Neural crest cell (in vitro differentiated cells): Measurements from ENCODE around the gene CRAMP1. TPM values are rescaled to one million over a fixed set of nuclear protein-coding genes. Genes with fewer than 3 reads are reported as not detected.

Experiments used
- DNase-seq: peaks from one replicate; pipeline ENCODE4 v3.0.0; 2021; ENCODE audit warnings: low read depth, mixed read lengths, low spot score
- H3K27ac Mint-ChIP-seq: one replicate; pipeline ENCODE4 v1.8.0; 2021; ENCODE audit warnings: mild to moderate bottlenecking, mixed read lengths; ENCODE audit not compliant: unreplicated experiment
- H3K27me3 Mint-ChIP-seq: 2 replicates; pipeline ENCODE4 v1.8.0; 2021; ENCODE audit warnings: low read depth, mild to moderate bottlenecking, mixed read lengths
- H3K36me3 Mint-ChIP-seq: 2 replicates; pipeline ENCODE4 v1.8.0; 2021; ENCODE audit warnings: low read depth, mild to moderate bottlenecking, mixed read lengths
- H3K4me1 Mint-ChIP-seq: 2 replicates; pipeline ENCODE4 v1.8.0; 2021; ENCODE audit warnings: mixed read lengths
- H3K4me3 Mint-ChIP-seq: one replicate; pipeline ENCODE4 v1.8.0; 2021; ENCODE audit warnings: mild to moderate bottlenecking, mixed read lengths
- H3K9me3 Mint-ChIP-seq: 2 replicates; pipeline ENCODE4 v1.8.0; 2021; ENCODE audit warnings: mixed read lengths
- CTCF ChIP-seq: fragments of 200-600 bp; sonication (generic); conservative IDR thresholded peaks from 2 replicates; pipeline ENCODE4 v1.5.0; 2021; ENCODE audit warnings: antibody characterized with exemption, mild to moderate bottlenecking
- total RNA-seq: library from RNA; stranded (reverse); gene quantifications from 2 replicates; pipeline ENCODE4 v1.2.1, GENCODE V29; 2021

CRAMP1 gene
- total RNA-seq, 1 donor from 2014 or later, result 38.3 TPM

DNA sequence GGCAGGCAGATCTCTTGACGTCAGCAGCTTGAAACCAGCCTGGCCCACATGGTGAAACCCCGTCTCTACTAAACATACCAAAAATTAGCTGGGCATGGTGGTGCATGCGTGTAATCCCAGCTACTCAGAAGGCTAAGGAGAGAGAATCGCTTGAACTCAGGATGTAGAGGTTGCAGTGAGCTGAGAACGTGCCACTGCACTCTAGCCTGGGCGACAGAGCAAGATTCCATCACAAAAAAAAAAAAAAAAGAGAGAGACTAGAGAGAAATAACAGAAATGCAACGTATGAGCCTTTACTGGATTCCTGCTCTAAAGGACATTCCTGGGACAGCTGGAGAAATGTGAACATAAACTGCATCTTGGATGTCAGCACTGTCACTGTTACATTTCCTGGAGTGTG lies 11.1 kb upstream of the CRAMP1 start:
- Mint-ChIP-seq H3K9me3 (no peaks in the 10 kb centered on the region), H3K27me3 (no peaks in the 10 kb centered on the region), H3K36me3 (peaks cover 24% of the 10 kb centered on the region), H3K4me1 (no peaks in the 10 kb centered on the region), H3K27ac (no peak overlapping the region), H3K4me3 (no peak overlapping the region)
- DNase-seq, result no peak
- TF ChIP-seq CTCF, result no peak

DNA sequence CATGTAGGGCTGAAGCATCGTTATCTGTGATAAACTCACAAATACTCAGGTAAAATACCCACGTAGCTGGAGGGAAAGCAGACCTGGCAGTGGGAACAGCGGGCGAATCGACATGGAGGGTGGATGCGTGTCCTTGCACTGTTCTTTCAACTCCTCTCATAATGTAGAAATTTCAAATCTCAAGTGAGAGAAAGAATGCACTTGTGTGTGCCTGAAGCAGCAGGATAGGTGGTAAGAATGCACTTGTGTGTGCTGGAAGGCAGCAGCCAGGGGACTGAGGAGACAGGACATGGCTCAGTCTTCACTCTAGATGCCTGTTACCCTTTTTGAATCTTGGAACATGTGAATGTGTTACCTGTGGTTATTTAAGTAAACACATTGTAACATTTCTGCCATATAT lies 10.7 kb upstream of the CRAMP1 start:
- DNase-seq, result no peak
- no peaks in the 10 kb centered on the region for H3K9me3 Mint-ChIP-seq

DNA sequence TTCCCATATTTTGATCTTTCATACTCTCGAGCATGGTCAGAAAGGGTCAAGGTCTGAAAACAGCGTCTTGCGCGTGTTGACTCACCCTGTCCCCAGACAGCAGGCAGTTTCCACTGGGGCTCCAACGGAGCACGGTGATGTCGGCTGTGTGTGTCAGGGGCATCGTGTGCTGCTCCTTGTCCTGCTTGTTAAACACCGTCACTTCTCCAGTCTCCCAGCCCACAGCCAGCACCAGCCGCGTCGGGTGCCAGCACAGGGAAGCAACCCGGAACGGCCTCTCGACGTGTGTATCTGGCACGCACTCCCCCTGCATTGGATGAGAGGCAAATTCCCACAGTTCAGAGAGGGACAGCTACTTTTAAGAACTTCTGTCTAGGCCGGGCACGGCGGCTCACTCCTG lies 9.9 kb upstream of the CRAMP1 start:
- TF ChIP-seq CTCF, result no peak
- H3K9me3 Mint-ChIP-seq, result no peaks in the 10 kb centered on the region
- H3K4me1 Mint-ChIP-seq, result no peaks in the 10 kb centered on the region
- DNase-seq, result no peak
- H3K27me3 Mint-ChIP-seq, result no peaks in the 10 kb centered on the region
- peak overlapping the region; percentile 62 for H3K27ac Mint-ChIP-seq
- H3K36me3 Mint-ChIP-seq, result peaks cover 25% of the 10 kb centered on the region
- H3K4me3 Mint-ChIP-seq, result no peak overlapping the region

More for the DNA sequence above, 10.7 kb upstream of the CRAMP1 start:
- Mint-ChIP-seq H3K36me3 (peaks cover 24% of the 10 kb centered on the region), H3K27me3 (no peaks in the 10 kb centered on the region), H3K27ac (no peak overlapping the region), H3K4me3 (no peak overlapping the region), H3K4me1 (no peaks in the 10 kb centered on the region)
- TF ChIP-seq CTCF, result no peak

GRCh38 chr16:1606774-1607173 lies 5.4 kb upstream of the CRAMP1 start:
- Mint-ChIP-seq H3K27ac (no peak overlapping the region), H3K4me3 (peak overlapping the region; percentile 61), H3K36me3 (peaks cover 4% of the 10 kb centered on the region)

GRCh38 chr16:1607971-1608370 lies 4.2 kb upstream of the CRAMP1 start:
- H3K4me1 Mint-ChIP-seq, result peaks cover 19% of the 10 kb centered on the region
- peaks cover 2% of the 10 kb centered on the region for H3K9me3 Mint-ChIP-seq

More at GRCh38 chr16:1606774-1607173, 5.4 kb upstream of the CRAMP1 start:
- no peak for TF ChIP-seq CTCF
- peaks cover 1% of the 10 kb centered on the region for H3K9me3 Mint-ChIP-seq
- DNase-seq, result no peak
- peaks cover 13% of the 10 kb centered on the region for H3K4me1 Mint-ChIP-seq
- H3K27me3 Mint-ChIP-seq, result no peaks in the 10 kb centered on the region

More at GRCh38 chr16:1607971-1608370, 4.2 kb upstream of the CRAMP1 start:
- Mint-ChIP-seq H3K27me3 (peaks cover 3% of the 10 kb centered on the region), H3K36me3 (peaks cover 5% of the 10 kb centered on the region), H3K4me3 (peak overlapping the region; percentile 75), H3K27ac (no peak overlapping the region)
- no peak for TF ChIP-seq CTCF
- no peak for DNase-seq
